ENCODE results near the gene SLF2. TPM values are rescaled to one million over a fixed set of nuclear protein-coding genes. Genes with fewer than 3 reads are reported as not detected.

Gene SLF2
- total and polyA plus RNA-seq, 9 of the 15 experiments (the other 6 are each of a cell fraction or from before 2014, with no cell fraction given), result 1.7 to 18.4 (median 7.8) TPM

DNA sequence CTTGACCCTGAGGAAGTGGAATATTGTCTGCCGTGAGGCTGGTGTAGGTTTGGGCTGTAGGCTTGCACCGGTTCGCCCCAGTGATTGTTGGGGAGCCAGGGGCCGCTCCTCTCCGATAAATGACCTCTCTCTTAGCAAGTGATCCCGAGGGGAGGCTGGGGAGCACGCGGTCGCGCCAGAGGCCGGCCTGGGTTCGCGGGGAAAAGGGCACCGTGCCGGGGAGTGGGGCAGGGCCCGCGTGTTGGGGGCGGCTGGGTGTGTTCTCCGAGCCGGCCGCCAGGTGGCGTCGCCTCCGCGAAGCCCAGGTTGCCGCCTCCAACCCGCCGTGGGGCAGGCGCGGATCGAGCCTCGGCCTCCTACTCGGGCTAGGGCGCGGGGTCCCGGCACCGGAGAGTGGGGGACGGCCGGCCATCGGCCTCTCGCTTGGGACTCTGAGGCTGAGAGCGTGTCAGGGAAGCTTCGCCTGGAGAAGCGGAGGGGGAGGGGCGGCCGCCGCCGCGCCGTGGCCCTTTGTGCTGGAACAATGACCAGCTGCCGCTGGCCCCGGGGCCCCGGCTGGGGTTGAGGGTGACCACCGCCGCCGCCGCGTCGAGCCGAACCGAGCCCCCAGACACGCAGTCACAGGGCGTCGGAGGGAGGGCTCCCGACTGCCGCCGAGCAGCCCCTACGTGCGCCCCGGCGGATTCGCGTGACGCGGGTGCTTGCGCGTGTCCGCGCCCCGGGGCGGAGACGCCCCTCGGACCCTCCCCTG, 86.4 kb downstream of the SLF2 start:
- Histone ChIP-seq H3K9me1 (ENCODE audit: control insufficient read depth, insufficient read depth, low read length) (no peaks in the 10 kb centered on the region), H3K9ac (ENCODE audit: insufficient read depth in 1 of 2, low read depth in 2 of 2, low read length in 2 of 2) (peak overlapping the region; percentile 85 to 90), H3K4me3 (peak overlapping the region; percentile 76), H3K27ac (ENCODE audit: extremely low read depth, low read depth, low read length) (peak overlapping the region; percentile 93), H3K27me3 (ENCODE audit: control insufficient read depth in 2 of 2, insufficient read depth in 2 of 2, low read length in 2 of 2) (no peaks in the 10 kb centered on the region), H3K36me3 (ENCODE audit: control insufficient read depth, insufficient read depth, low read length) (peaks cover 36% of the 10 kb centered on the region; the same call in 2 of the 3 replicates), H2AFZ (ENCODE audit: low read depth, low read length) (peak overlapping the region; percentile 86), H3K4me1 (replicated peaks in 1 of 2; ENCODE audit: control insufficient read depth in 2 of 2, insufficient read depth in 2 of 2, low read length in 2 of 2) (peaks cover 26 to 81% of the 10 kb centered on the region in 2 experiments; a peak in 4 of 5 replicates), H3K79me2 (ENCODE audit: control insufficient read depth, insufficient read depth, low read length) (peaks cover 64% of the 10 kb centered on the region), H3K4me2 (ENCODE audit: insufficient read depth, low read length) (peak overlapping the region; percentile 100), H4K20me1 (replicated peaks; ENCODE audit: control insufficient read depth, insufficient read depth, low read length) (no peaks in the 10 kb centered on the region), H3K9me3 (replicated peaks; ENCODE audit: control insufficient read depth, insufficient read depth, low read depth, low read length) (no peaks in the 10 kb centered on the region)
- in situ Hi-C loops (cut with MboI) (loop anchor here (25.0 kb wide), 1 partner anchor 1038 kb away; no protein-coding TSS in a partner anchor), intact Hi-C loops (cut with micrococcal nuclease) (loop anchor here (1.0 kb wide), 1 partner anchor 12 kb away; no protein-coding TSS in a partner anchor)
- ChIA-PET CTCF (ENCODE audit: low intra/inter-chr PET ratio) (interaction anchor here (0.5 to 9.3 kb wide), 4 partner anchors 14 to 316 kb away, joined by 3 to 150 read pairs (median 3); no protein-coding TSS in a partner anchor), POLR2A (interaction anchor here (0.6 to 1.0 kb wide), 3 partner anchors 12 to 59 kb away, joined by 3 to 5 read pairs (median 3); no protein-coding TSS in a partner anchor)
- DNase-seq (ENCODE audit: extremely low read depth in 1 of 4, low spot score in 3 of 4), result peak; percentile 55 to 82 (median 71)
- no peak for FAIRE-seq
- WGBS (ENCODE audit: insufficient coverage, low coverage, missing lambda C conversion rate), result 2% methylated on average over 28 of the region's 83 CpGs
- peak; percentile 72 for ATAC-seq
- no TSS peak for BruUV-seq (replicated peaks)
- TF ChIP-seq, protein P1, sequence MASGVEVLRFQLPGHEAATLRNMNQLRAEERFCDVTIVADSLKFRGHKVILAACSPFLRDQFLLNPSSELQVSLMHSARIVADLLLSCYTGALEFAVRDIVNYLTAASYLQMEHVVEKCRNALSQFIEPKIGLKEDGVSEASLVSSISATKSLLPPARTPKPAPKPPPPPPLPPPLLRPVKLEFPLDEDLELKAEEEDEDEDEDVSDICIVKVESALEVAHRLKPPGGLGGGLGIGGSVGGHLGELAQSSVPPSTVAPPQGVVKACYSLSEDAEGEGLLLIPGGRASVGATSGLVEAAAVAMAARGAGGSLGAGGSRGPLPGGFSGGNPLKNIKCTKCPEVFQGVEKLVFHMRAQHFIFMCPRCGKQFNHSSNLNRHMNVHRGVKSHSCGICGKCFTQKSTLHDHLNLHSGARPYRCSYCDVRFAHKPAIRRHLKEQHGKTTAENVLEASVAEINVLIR (CRISPR knock-in tag; IDR thresholded peaks at IDR 0.05), result peak; percentile 47; the same call in 1 of the 2 replicates
- TF ChIP-seq CREB5 (CRISPR knock-in tag; IDR thresholded peaks at IDR 0.05) (no peak), SIN3A (IDR thresholded peaks at IDR 0.05; ENCODE audit: borderline replicate concordance in 2 of 2, control insufficient read depth in 1 of 2, low read depth in 2 of 2, low read length in 2 of 2) (peak in 1 of 2 experiments; percentile 33; a peak in 1 of 4 replicates), RBBP5 (IDR thresholded peaks at IDR 0.05; ENCODE audit: borderline replicate concordance, insufficient read depth, low read length, poor library complexity, severe bottlenecking) (peak; percentile 43), NFIC (IDR thresholded peaks at IDR 0.05) (peak; percentile 7; the same call in 1 of the 2 replicates), ARID4B (CRISPR knock-in tag; IDR thresholded peaks at IDR 0.05) (peak; percentile 59), ZNF408 (CRISPR knock-in tag; IDR thresholded peaks at IDR 0.05; ENCODE audit: low read depth) (no peak)
- TF ChIP-seq, protein P2, sequence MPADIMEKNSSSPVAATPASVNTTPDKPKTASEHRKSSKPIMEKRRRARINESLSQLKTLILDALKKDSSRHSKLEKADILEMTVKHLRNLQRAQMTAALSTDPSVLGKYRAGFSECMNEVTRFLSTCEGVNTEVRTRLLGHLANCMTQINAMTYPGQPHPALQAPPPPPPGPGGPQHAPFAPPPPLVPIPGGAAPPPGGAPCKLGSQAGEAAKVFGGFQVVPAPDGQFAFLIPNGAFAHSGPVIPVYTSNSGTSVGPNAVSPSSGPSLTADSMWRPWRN (IDR thresholded peaks at IDR 0.05; ENCODE audit: low read depth), result no peak
- TF ChIP-seq, protein P3, sequence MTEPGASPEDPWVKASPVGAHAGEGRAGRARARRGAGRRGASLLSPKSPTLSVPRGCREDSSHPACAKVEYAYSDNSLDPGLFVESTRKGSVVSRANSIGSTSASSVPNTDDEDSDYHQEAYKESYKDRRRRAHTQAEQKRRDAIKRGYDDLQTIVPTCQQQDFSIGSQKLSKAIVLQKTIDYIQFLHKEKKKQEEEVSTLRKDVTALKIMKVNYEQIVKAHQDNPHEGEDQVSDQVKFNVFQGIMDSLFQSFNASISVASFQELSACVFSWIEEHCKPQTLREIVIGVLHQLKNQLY (CRISPR knock-in tag; conservative IDR thresholded peaks at IDR 0.05), result 0 out of 4 replicates have a peak, but pooled peaks of 1 of the 2 experiments have one; percentile 71
